Endodermal cell (in vitro differentiated cells): ENCODE measurements around the gene EVL. TPM values are rescaled to one million over a fixed set of nuclear protein-coding genes. Genes with fewer than 3 reads are reported as not detected.

Experiments
- DNase-seq: peaks from one replicate; pipeline ENCODE4 v3.0.0-alpha.2; 2017
- H3K27ac ChIP-seq: 2 replicates; pipeline ENCODE4 v1.5.1; 2013; ENCODE audit warnings: mild to moderate bottlenecking, low read depth, low read length, moderate library complexity
- H3K27me3 ChIP-seq: 2 replicates; pipeline ENCODE4 v1.6.1; 2013; ENCODE audit warnings: mild to moderate bottlenecking, low read length, moderate library complexity; ENCODE audit not compliant: insufficient read depth, control insufficient read depth, poor library complexity, severe bottlenecking
- H3K36me3 ChIP-seq: 2 replicates; pipeline ENCODE4 v1.7.0; 2013; ENCODE audit warnings: mild to moderate bottlenecking, low read length, moderate library complexity; ENCODE audit not compliant: control insufficient read depth, insufficient read depth
- H3K4me1 ChIP-seq: one replicate; pipeline ENCODE4 v1.7.0; 2013; ENCODE audit warnings: low read length; ENCODE audit not compliant: control insufficient read depth, insufficient read depth
- H3K4me3 ChIP-seq: 2 replicates; pipeline ENCODE4 v1.5.1; 2013; ENCODE audit warnings: mild to moderate bottlenecking, low read length, moderate library complexity
- H3K9ac ChIP-seq: 2 replicates; pipeline ENCODE4 v1.6.1; 2013; ENCODE audit warnings: mild to moderate bottlenecking, low read length, moderate library complexity; ENCODE audit not compliant: poor library complexity, severe bottlenecking; ENCODE audit errors: extremely low read depth
- H3K9me3 ChIP-seq: 2 replicates; pipeline ENCODE4 v1.6.1; 2013; ENCODE audit warnings: mild to moderate bottlenecking, low read length, moderate library complexity; ENCODE audit not compliant: control insufficient read depth
- H3K27ac Mint-ChIP-seq: 2 replicates; pipeline ENCODE4 v1.8.0; 2020; ENCODE audit warnings: mixed read lengths
- H3K27me3 Mint-ChIP-seq: 2 replicates; pipeline ENCODE4 v1.8.0; 2021; ENCODE audit warnings: mild to moderate bottlenecking, mixed read lengths; ENCODE audit not compliant: insufficient read depth
- H3K36me3 Mint-ChIP-seq: 2 replicates; pipeline ENCODE4 v1.8.0; 2020; ENCODE audit warnings: low read depth, mixed read lengths
- H3K4me1 Mint-ChIP-seq: 2 replicates; pipeline ENCODE4 v1.8.0; 2020; ENCODE audit warnings: mixed read lengths
- H3K4me3 Mint-ChIP-seq: 2 replicates; pipeline ENCODE4 v1.8.0; 2020; ENCODE audit warnings: mild to moderate bottlenecking, moderate library complexity, mixed read lengths
- H3K9me3 Mint-ChIP-seq: 2 replicates; pipeline ENCODE4 v1.8.0; 2020; ENCODE audit warnings: mild to moderate bottlenecking, mixed read lengths
- WGBS, 2 experiments: methylation state at CpG; one replicate each; pipeline versions ENCODE4 v1.1.5 to v1.1.7; 2013; ENCODE audit warnings: missing lambda C conversion rate in 2 of 2, mixed read lengths in 1 of 2; ENCODE audit not compliant: insufficient coverage in 1 of 2, insufficient read length in 1 of 2; 5-methylcytosine and 5-hydroxymethylcytosine counted together
- total RNA-seq, 2 donors: library from RNA; stranded (reverse); fragmentation: NEBNext Ultra II Directional in 1 of 2; extraction: Animal tissue kit (Norgen Biotek cat#: 25700) in 1 of 2; gene quantifications; 2 replicates in 1 of 2; 3 replicates in 1 of 2; pipeline ENCODE4 v1.2.1, GENCODE V29; 2021
- TF ChIP-seq, protein P1 (sequence below): fragments of 200-600 bp; sonication (generic); conservative IDR thresholded peaks from 2 replicates; pipeline ENCODE4 v1.5.0; 2021; ENCODE audit warnings: antibody characterized with exemption, mild to moderate bottlenecking

The EVL gene
- total RNA-seq, 2 donors from 2014 or later, result 61.1 to 71.3 TPM

DNA sequence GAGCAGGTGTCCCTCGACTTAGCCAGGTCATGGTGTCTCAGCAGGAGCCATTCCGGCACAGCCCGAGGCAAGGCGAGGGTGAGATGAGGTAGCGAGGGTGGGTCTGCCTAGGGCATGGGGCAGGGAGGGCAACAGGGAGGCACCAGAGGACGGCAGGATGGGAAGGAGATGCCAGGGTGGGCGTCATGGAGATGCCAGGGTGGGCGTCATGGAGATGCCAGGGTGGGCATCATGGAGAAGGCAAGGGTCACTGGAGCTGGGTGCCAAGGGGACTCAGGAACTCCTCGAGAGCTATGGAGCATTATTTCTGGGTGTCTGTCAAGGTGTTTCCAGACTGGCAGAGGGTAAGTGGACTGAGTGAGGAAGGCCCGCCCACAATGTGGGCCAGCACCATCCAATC is 86.9 kb downstream of the EVL start:
- Histone ChIP-seq H3K9ac (no peak overlapping the region), H3K9me3 (no peaks in the 10 kb centered on the region), H3K36me3 (no peaks in the 10 kb centered on the region), H3K4me1 (no peaks in the 10 kb centered on the region), H3K27me3 (peaks cover 12% of the 10 kb centered on the region), H3K27ac (no peak overlapping the region), H3K4me3 (no peak overlapping the region)
- Mint-ChIP-seq H3K4me3 (no peak overlapping the region), H3K27ac (no peak overlapping the region), H3K27me3 (peaks cover 27% of the 10 kb centered on the region), H3K36me3 (peaks cover 2% of the 10 kb centered on the region), H3K9me3 (peaks cover 4% of the 10 kb centered on the region), H3K4me1 (peaks cover 6% of the 10 kb centered on the region)
- 90 to 95% methylated on average over 6 to 10 of the region's 10 CpGs for WGBS, 2 experiments
- no peak for DNase-seq
- TF ChIP-seq, protein P1, sequence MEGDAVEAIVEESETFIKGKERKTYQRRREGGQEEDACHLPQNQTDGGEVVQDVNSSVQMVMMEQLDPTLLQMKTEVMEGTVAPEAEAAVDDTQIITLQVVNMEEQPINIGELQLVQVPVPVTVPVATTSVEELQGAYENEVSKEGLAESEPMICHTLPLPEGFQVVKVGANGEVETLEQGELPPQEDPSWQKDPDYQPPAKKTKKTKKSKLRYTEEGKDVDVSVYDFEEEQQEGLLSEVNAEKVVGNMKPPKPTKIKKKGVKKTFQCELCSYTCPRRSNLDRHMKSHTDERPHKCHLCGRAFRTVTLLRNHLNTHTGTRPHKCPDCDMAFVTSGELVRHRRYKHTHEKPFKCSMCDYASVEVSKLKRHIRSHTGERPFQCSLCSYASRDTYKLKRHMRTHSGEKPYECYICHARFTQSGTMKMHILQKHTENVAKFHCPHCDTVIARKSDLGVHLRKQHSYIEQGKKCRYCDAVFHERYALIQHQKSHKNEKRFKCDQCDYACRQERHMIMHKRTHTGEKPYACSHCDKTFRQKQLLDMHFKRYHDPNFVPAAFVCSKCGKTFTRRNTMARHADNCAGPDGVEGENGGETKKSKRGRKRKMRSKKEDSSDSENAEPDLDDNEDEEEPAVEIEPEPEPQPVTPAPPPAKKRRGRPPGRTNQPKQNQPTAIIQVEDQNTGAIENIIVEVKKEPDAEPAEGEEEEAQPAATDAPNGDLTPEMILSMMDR, result no peak

GRCh38 chr14:100153560-100153959 is 88.3 kb downstream of the EVL start:
- TF ChIP-seq, protein P1, result no peak

GRCh38 chr14:100155049-100155621 is 89.9 kb downstream of the EVL start:
- Histone ChIP-seq H3K36me3 (no peaks in the 10 kb centered on the region), H3K4me3 (no peak overlapping the region), H3K9me3 (no peaks in the 10 kb centered on the region), H3K27ac (no peak overlapping the region), H3K9ac (no peak overlapping the region), H3K4me1 (no peaks in the 10 kb centered on the region), H3K27me3 (peaks cover 43% of the 10 kb centered on the region)
- TF ChIP-seq, protein P1, result peak; percentile 91
- H3K27me3 Mint-ChIP-seq, result peaks cover 54% of the 10 kb centered on the region
- H3K36me3 Mint-ChIP-seq, result peaks cover 2% of the 10 kb centered on the region
- peak; percentile 96 for DNase-seq
- peaks cover 4% of the 10 kb centered on the region for H3K9me3 Mint-ChIP-seq
- no peak overlapping the region for H3K4me3 Mint-ChIP-seq
- no peak overlapping the region for H3K27ac Mint-ChIP-seq
- peaks cover 6% of the 10 kb centered on the region for H3K4me1 Mint-ChIP-seq
- 44 to 57% methylated on average over 5 to 8 of the region's 8 CpGs for WGBS, 2 experiments

More at GRCh38 chr14:100153560-100153959, 88.3 kb downstream of the EVL start:
- Mint-ChIP-seq H3K27me3 (peaks cover 42% of the 10 kb centered on the region), H3K36me3 (peaks cover 2% of the 10 kb centered on the region), H3K4me3 (no peak overlapping the region), H3K27ac (no peak overlapping the region), H3K9me3 (peaks cover 4% of the 10 kb centered on the region), H3K4me1 (peaks cover 6% of the 10 kb centered on the region)
- no peak overlapping the region for H3K9ac ChIP-seq
- H3K4me1 ChIP-seq, result no peaks in the 10 kb centered on the region
- no peaks in the 10 kb centered on the region for H3K9me3 ChIP-seq
- DNase-seq, result no peak
- H3K36me3 ChIP-seq, result no peaks in the 10 kb centered on the region
- no peak overlapping the region for H3K27ac ChIP-seq
- no peak overlapping the region for H3K4me3 ChIP-seq
- 70 to 75% methylated on average over 5 to 6 of the region's 6 CpGs for WGBS, 2 experiments
- peaks cover 27% of the 10 kb centered on the region for H3K27me3 ChIP-seq
